PC-9 (cell line): ENCODE results near the gene KRTAP10-3. TPM values are rescaled to one million over a fixed set of nuclear protein-coding genes. Genes with fewer than 3 reads are reported as not detected.

Experiments
- BruUV-seq: library from RNA; stranded (reverse); fragments of 400-500 nt; replicated peaks from 2 replicates; lab custom pipeline; 2021; lab: Mats Ljungman, UMichigan
- CTCF ChIA-PET: fragments of 300-600 bp; sonication (Branson Sonifier 250); formaldehyde crosslinking; loops from one replicate; lab custom pipeline; 2022; ENCODE audit warnings: antibody characterized with exemption; lab: Charles Lee
- POLR2A ChIA-PET: fragments of 300-600 bp; sonication (Branson Sonifier 250); formaldehyde crosslinking; loops from one replicate; lab custom pipeline; 2022; ENCODE audit warnings: antibody characterized with exemption; ENCODE audit not compliant: unreplicated experiment; lab: Charles Lee
- DNase-seq, 2 experiments: peaks; one replicate each; pipeline versions ENCODE4 v3.0.0 to v3.0.0-alpha.2; 2015 to 2022; ENCODE audit warnings: mixed read lengths in 1 of 2
- H2AFZ ChIP-seq: fragments of 200-600 bp; sonication (generic); 2 replicates; pipeline ENCODE4 v1.8.1; 2017; ENCODE audit warnings: antibody characterized with exemption
- H3F3A ChIP-seq: fragments of 200-600 bp; sonication (generic); 2 replicates; pipeline ENCODE4 v1.8.1; 2017; ENCODE audit warnings: antibody characterized with exemption, mild to moderate bottlenecking, low read depth; ENCODE audit not compliant: insufficient read depth
- H3K27ac ChIP-seq: fragments of 200-600 bp; sonication (generic); 2 replicates; pipeline ENCODE4 v1.6.1; 2016; ENCODE audit warnings: mixed run types
- H3K27me3 ChIP-seq: fragments of 200-600 bp; sonication (generic); 2 replicates; pipeline ENCODE4 v1.6.1; 2016; ENCODE audit warnings: low read depth, mixed run types; ENCODE audit not compliant: insufficient read depth
- H3K36me3 ChIP-seq: fragments of 200-600 bp; sonication (generic); 2 replicates; pipeline ENCODE4 v1.6.1; 2016; ENCODE audit warnings: low read depth, mixed run types
- H3K4me1 ChIP-seq: fragments of 200-600 bp; sonication (generic); replicated peaks from 2 replicates; pipeline ENCODE4 v1.6.1; 2016; ENCODE audit warnings: mixed run types; ENCODE audit not compliant: insufficient read depth
- H3K4me2 ChIP-seq: fragments of 200-600 bp; sonication (generic); 2 replicates; pipeline ENCODE4 v1.6.1; 2017; ENCODE audit warnings: mixed run types
- H3K4me3 ChIP-seq: fragments of 200-600 bp; sonication (generic); 2 replicates; pipeline ENCODE4 v1.6.1; 2016; ENCODE audit warnings: mixed run types
- H3K79me2 ChIP-seq: fragments of 200-600 bp; sonication (generic); 2 replicates; pipeline ENCODE4 v1.6.1; 2017; ENCODE audit warnings: low read depth, mixed run types
- H3K9me2 ChIP-seq: fragments of 200-600 bp; sonication (generic); 2 replicates; pipeline ENCODE4 v1.8.1; 2017; ENCODE audit warnings: mild to moderate bottlenecking; ENCODE audit not compliant: insufficient read depth
- H3K9me3 ChIP-seq: fragments of 200-600 bp; sonication (generic); 2 replicates; pipeline ENCODE4 v1.8.1; 2016; ENCODE audit warnings: low read depth; ENCODE audit not compliant: insufficient read depth
- H4K20me1 ChIP-seq: fragments of 200-600 bp; sonication (generic); 2 replicates; pipeline ENCODE4 v1.8.1; 2017; ENCODE audit not compliant: insufficient read depth
- EZH2 ChIP-seq: fragments of 200-600 bp; sonication (generic); IDR thresholded peaks from 2 replicates; pipeline ENCODE4 v1.8.0; 2017; ENCODE audit warnings: antibody characterized with exemption, low read depth
- intact Hi-C: fragments of 100-400 bp; cut with micrococcal nuclease; formaldehyde crosslinking; loops from one replicate; pipeline ENCODE4 v1.10.0; 2022; ENCODE audit not compliant: unreplicated experiment
- total RNA-seq: library from RNA; stranded (reverse); gene quantifications from 2 replicates; pipeline ENCODE4 v1.2.3, GENCODE V29; 2021
- TF ChIP-seq, protein P1 (sequence below): fragments of 200-600 bp; sonication (generic); conservative IDR thresholded peaks from 2 replicates; pipeline ENCODE4 v1.6.1; 2017; ENCODE audit warnings: mixed run types, antibody characterized with exemption, mild to moderate bottlenecking, moderate library complexity

The KRTAP10-3 gene
- total RNA-seq, 1 experiment from 2014 or later = not detected

DNA sequence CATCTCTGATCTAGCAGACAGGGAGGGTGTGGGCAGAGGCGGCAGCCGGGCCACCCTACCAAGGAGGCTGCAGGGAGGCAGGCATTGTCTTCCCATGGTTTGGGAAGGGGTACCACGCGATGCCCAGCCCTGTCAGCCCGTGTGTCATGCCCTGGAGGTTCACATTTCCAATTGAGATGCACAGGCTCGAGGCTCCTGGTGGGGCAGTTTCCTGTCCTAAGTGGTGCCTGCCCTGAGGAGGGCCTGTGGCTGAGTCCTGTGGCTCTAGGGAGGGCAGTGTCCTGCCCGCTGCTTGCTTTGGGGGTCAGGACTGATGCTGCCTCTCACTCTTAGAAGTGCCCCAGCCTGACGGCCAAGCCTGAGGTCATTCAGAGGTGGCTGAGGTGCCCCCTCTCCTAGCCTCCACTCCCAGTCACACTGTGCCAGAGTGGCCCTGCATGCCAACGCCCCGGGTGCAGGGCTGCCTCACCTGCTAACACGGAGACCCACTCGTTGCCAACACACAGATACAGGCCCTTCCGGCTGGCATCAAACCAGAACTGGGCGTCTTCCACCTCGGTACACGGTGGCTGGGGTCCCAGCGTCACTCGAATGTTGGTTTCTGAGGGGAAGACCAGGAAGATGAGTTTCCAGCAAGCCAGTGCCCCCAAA, 30.5 kb downstream of the KRTAP10-3 start:
- H3K4me3 ChIP-seq = no peak overlapping the region
- no peaks in the 10 kb centered on the region for H3K9me3 ChIP-seq
- peaks cover 3% of the 10 kb centered on the region; the same call in 1 of the 2 replicates for H3F3A ChIP-seq
- no peak overlapping the region for H3K27ac ChIP-seq
- H3K4me2 ChIP-seq = no peak overlapping the region
- H3K36me3 ChIP-seq = no peaks in the 10 kb centered on the region
- H3K27me3 ChIP-seq = peaks cover 54% of the 10 kb centered on the region
- intact Hi-C loops = no loop called here
- no peaks in the 10 kb centered on the region for H3K79me2 ChIP-seq
- ChIA-PET POLR2A (no interaction called here), CTCF (no interaction called here)
- DNase-seq = no peak
- BruUV-seq = no TSS peak
- H4K20me1 ChIP-seq = no peaks in the 10 kb centered on the region
- no peak for TF ChIP-seq EZH2
- TF ChIP-seq, protein P1, sequence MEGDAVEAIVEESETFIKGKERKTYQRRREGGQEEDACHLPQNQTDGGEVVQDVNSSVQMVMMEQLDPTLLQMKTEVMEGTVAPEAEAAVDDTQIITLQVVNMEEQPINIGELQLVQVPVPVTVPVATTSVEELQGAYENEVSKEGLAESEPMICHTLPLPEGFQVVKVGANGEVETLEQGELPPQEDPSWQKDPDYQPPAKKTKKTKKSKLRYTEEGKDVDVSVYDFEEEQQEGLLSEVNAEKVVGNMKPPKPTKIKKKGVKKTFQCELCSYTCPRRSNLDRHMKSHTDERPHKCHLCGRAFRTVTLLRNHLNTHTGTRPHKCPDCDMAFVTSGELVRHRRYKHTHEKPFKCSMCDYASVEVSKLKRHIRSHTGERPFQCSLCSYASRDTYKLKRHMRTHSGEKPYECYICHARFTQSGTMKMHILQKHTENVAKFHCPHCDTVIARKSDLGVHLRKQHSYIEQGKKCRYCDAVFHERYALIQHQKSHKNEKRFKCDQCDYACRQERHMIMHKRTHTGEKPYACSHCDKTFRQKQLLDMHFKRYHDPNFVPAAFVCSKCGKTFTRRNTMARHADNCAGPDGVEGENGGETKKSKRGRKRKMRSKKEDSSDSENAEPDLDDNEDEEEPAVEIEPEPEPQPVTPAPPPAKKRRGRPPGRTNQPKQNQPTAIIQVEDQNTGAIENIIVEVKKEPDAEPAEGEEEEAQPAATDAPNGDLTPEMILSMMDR = no peak
- H3K4me1 ChIP-seq = no peaks in the 10 kb centered on the region
- H2AFZ ChIP-seq = no peak overlapping the region
- no peaks in the 10 kb centered on the region for H3K9me2 ChIP-seq

DNA sequence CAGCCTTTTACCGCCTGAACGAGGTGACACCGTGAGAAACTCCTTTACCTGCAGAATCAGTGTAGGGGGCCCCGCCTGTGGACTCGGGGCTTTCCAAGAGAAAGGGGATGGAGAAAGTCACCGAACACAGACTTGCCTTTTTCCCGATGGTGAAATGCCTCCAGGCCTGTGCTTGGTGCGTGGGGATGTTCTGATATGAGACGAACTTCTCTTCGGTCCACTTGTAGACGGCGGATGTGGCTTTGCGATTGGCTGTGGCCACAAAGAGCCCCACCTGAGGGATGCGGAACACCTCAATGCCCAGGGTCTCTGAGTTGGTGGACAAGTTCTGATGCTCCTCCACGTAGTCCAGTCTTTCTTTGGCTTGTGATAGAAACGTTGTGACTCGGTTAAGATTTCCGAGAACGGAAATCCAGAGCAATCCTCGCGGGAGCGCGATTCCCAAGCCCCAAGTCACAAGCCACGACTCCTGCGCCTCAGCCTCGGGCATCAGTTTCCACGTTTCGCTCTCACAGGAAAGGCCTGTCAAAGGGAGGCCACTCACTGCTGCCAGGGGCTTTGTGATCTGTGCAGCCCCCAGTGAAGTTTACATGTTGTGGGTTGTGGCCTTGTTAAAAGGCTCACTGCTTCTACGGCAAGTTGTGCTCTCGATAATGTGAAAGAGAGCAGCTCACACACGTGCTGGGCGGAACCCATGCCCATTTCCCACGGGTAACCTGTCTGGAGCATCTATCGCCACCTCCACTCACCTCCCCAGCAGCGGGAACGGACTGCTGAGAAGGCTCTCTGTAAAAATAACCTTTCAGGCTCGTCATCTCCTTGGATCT, 31.2 kb downstream of the KRTAP10-3 start:
- DNase-seq = no peak
- Histone ChIP-seq H3K36me3 (no peaks in the 10 kb centered on the region), H3F3A (peaks cover 3% of the 10 kb centered on the region; the same call in 1 of the 2 replicates), H2AFZ (no peak overlapping the region), H4K20me1 (no peaks in the 10 kb centered on the region), H3K4me2 (no peak overlapping the region), H3K9me2 (no peaks in the 10 kb centered on the region), H3K79me2 (no peaks in the 10 kb centered on the region), H3K4me1 (no peaks in the 10 kb centered on the region), H3K27ac (no peak overlapping the region), H3K9me3 (no peaks in the 10 kb centered on the region), H3K4me3 (no peak overlapping the region), H3K27me3 (peaks cover 54% of the 10 kb centered on the region)
- TF ChIP-seq, protein P1 = no peak
- no peak for TF ChIP-seq EZH2
- intact Hi-C loops = no loop called here
- BruUV-seq = no TSS peak
- ChIA-PET CTCF (no interaction called here), POLR2A (no interaction called here)

- POLR2A ChIA-PET = no interaction called here
- H3K79me2 ChIP-seq = no peaks in the 10 kb centered on the region
- no peaks in the 10 kb centered on the region for H4K20me1 ChIP-seq
- no peak overlapping the region for H3K27ac ChIP-seq
- CTCF ChIA-PET = no interaction called here
- H3K4me3 ChIP-seq = no peak overlapping the region
- no peak overlapping the region for H2AFZ ChIP-seq
- H3F3A ChIP-seq = peaks cover 3% of the 10 kb centered on the region; the same call in 1 of the 2 replicates
- DNase-seq = no peak
- BruUV-seq = no TSS peak
- no peaks in the 10 kb centered on the region for H3K9me2 ChIP-seq
- TF ChIP-seq EZH2 = no peak
- H3K27me3 ChIP-seq = peaks cover 50% of the 10 kb centered on the region
- no peaks in the 10 kb centered on the region for H3K4me1 ChIP-seq
- H3K4me2 ChIP-seq = no peak overlapping the region
- no peaks in the 10 kb centered on the region for H3K9me3 ChIP-seq
- no peaks in the 10 kb centered on the region for H3K36me3 ChIP-seq
- intact Hi-C loops = no loop called here
Measured at GRCh38 chr21:44526096-44526997, 32.2 kb downstream of the KRTAP10-3 start.
